Activated naive CD8-positive, alpha-beta T cell treated with anti-CD3 and anti-CD28 coated beads for 36 hours (primary cell): Measurements from ENCODE around the gene PER3. TPM values are rescaled to one million over a fixed set of nuclear protein-coding genes. Genes with fewer than 3 reads are reported as not detected.

ENCODE experiments used
- DNase-seq: peaks from one replicate; pipeline ENCODE4 v3.0.0; 2021
- H3K27ac Mint-ChIP-seq: one replicate; pipeline ENCODE4 v1.8.0; 2022; ENCODE audit warnings: mild to moderate bottlenecking, moderate library complexity, mixed read lengths
- H3K27me3 Mint-ChIP-seq: one replicate; pipeline ENCODE4 v1.8.0; 2022; ENCODE audit warnings: mild to moderate bottlenecking, mixed read lengths
- H3K36me3 Mint-ChIP-seq: one replicate; pipeline ENCODE4 v1.8.0; 2021; ENCODE audit warnings: mild to moderate bottlenecking, mixed read lengths
- H3K4me1 Mint-ChIP-seq: one replicate; pipeline ENCODE4 v1.8.0; 2021; ENCODE audit warnings: mixed read lengths
- H3K4me3 Mint-ChIP-seq: one replicate; pipeline ENCODE4 v1.8.0; 2022; ENCODE audit warnings: mild to moderate bottlenecking, moderate library complexity, mixed read lengths
- H3K9me3 Mint-ChIP-seq: one replicate; pipeline ENCODE4 v1.8.0; 2022; ENCODE audit warnings: mixed read lengths
- total RNA-seq, 2 experiments: library from RNA; stranded (reverse); gene quantifications; one replicate each; pipeline ENCODE4 v1.2.3, GENCODE V29; 2021

The PER3 gene
- total RNA-seq, 2 experiments from 2014 or later = 4.6 to 4.9 TPM

- H3K27me3 Mint-ChIP-seq = no peaks in the 10 kb centered on the region
- H3K27ac Mint-ChIP-seq = no peak overlapping the region
- H3K4me3 Mint-ChIP-seq = no peak overlapping the region
- no peaks in the 10 kb centered on the region for H3K9me3 Mint-ChIP-seq
- no peak for DNase-seq
- no peaks in the 10 kb centered on the region for H3K4me1 Mint-ChIP-seq
- no peaks in the 10 kb centered on the region for H3K36me3 Mint-ChIP-seq
These were observed 78.3 kb downstream of the PER3 start for GRCh38 chr1:7862211-7863060.

DNA sequence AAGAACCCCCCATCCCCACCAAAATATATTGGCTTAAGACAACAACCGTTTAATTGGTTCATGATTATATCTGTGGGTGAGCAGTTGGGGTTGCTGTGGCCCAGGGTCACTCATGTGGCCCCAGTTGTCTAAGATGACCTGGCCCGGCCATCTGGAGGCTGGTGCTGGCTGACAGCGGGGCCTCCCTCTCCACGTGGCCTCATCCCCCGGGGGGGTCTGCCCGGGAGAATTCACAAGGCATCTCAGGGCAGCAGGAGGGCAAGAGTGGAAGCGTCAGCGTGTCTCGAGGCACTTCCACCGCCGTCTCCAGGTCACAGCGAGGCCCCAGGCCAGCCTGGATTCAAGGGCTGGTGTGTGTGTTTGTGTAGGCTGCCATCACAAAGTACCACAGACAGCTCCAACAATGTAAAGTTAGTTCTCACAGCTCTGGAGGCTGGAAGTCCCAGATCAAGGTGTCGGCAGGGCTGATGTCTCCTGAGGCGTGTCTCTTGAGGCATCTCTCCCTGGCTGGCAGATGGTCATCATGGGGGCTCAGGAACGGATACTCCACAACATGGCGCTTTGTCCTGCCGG lies 79.8 kb downstream of the PER3 start:
- no peak overlapping the region for H3K27ac Mint-ChIP-seq
- no peaks in the 10 kb centered on the region for H3K27me3 Mint-ChIP-seq
- H3K36me3 Mint-ChIP-seq = no peaks in the 10 kb centered on the region
- no peaks in the 10 kb centered on the region for H3K9me3 Mint-ChIP-seq
- DNase-seq = no peak
- no peaks in the 10 kb centered on the region for H3K4me1 Mint-ChIP-seq
- H3K4me3 Mint-ChIP-seq = no peak overlapping the region

DNA sequence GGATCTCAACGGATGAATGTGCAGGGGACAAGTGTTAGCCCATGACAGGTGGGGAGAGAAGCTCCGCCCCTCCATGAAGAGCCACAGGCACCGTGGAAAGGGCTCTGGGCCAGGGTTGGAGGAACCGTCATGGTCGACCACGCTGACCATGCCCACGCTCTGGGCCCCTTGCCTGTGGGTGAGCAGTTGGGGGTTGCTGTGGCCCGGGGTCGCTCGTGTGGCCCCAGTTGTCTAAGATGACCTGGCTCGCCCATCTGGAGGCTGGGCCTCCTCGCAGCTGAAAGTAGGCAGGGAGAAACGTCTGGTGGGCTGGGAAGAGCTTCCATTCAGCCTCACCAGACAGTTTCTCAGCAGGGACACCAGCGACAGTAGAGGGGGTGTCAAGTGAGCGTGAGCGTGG lies 81.9 kb downstream of the PER3 start:
- no peaks in the 10 kb centered on the region for H3K4me1 Mint-ChIP-seq
- no peaks in the 10 kb centered on the region for H3K9me3 Mint-ChIP-seq
- H3K4me3 Mint-ChIP-seq = no peak overlapping the region
- H3K36me3 Mint-ChIP-seq = no peaks in the 10 kb centered on the region
- no peak for DNase-seq
- H3K27ac Mint-ChIP-seq = no peak overlapping the region
- H3K27me3 Mint-ChIP-seq = no peaks in the 10 kb centered on the region

GRCh38 chr1:7868070-7868780 lies 84.1 kb downstream of the PER3 start:
- no peaks in the 10 kb centered on the region for H3K36me3 Mint-ChIP-seq
- no peak for DNase-seq
- no peak overlapping the region for H3K4me3 Mint-ChIP-seq
- H3K27ac Mint-ChIP-seq = no peak overlapping the region
- H3K4me1 Mint-ChIP-seq = no peaks in the 10 kb centered on the region
- H3K27me3 Mint-ChIP-seq = no peaks in the 10 kb centered on the region
- no peaks in the 10 kb centered on the region for H3K9me3 Mint-ChIP-seq

- Mint-ChIP-seq H3K4me3 (no peak overlapping the region), H3K36me3 (no peaks in the 10 kb centered on the region), H3K9me3 (no peaks in the 10 kb centered on the region), H3K27me3 (no peaks in the 10 kb centered on the region), H3K4me1 (no peaks in the 10 kb centered on the region), H3K27ac (no peak overlapping the region)
- DNase-seq = no peak
These were observed 85.2 kb downstream of the PER3 start for GRCh38 chr1:7869136-7869920.

DNA sequence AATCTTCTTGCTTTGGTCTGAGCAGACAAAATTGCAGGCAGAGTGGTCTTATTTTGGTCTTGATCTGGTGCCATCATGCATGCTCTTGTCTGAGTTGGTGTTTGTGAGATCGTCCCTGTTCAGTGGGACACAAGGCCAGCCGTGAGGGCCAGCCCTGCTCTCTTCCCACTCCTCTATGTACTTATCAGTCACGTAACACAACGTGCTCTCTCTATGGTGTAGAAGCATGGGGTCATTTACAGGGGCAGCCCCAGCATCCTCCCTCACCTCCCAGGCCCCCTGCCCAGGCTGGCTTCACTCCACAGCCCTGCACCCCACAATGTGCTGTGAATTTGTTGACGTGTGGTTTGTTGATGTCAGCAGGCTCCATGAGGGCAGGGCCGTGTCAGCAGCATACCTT lies 87.0 kb downstream of the PER3 start:
- no peaks in the 10 kb centered on the region for H3K4me1 Mint-ChIP-seq

DNA sequence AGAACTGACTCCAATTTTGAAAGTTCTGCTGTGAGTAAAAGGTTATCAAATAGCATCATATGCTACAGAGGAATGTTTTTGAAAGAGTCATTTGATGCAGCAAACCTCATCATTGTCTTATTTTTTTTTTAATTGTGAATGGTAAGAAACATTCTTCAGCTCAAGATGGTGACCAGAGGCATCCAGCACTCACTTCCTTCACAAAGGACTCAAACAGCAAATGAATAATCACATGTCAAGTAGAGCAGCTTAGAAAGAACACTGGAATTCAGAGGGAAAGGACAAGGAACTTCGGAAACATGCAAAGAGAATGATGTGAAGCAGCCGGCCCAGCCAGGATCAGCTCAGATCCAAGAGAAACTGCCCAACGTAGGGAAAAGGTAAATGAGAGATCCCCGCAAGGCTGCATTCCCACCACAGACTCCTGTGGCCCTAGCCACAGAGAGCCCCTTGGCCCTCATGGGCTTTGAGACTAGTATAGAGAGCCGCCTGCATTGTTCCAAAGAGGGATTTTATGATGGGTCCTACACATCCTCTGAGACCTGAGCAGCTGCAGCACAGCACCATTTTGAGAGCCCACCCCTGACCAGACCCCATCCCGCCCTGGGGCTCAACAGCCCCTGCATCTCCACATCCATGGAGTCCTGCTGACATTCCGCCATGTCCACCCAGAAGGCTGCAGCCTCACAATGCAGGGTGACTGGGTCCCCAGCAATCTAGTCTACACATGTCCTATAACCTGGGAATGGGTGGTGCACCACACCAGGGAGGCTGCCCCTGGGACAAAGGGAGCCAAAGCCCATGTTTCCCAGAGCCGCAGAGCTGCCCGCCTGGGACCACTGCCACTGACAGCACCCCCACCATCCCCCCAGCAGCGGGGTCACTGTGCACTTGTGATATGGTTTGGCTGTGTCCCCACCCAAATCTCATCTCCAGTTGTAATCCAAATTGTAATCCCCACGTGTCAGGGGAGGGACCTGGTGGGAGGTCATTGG lies 90.0 kb downstream of the PER3 start:
- DNase-seq = no peak
- H3K4me1 Mint-ChIP-seq = peaks cover 8% of the 10 kb centered on the region
- H3K36me3 Mint-ChIP-seq = peaks cover 6% of the 10 kb centered on the region
- H3K27ac Mint-ChIP-seq = no peak overlapping the region
- H3K4me3 Mint-ChIP-seq = no peak overlapping the region
- peaks cover 10% of the 10 kb centered on the region for H3K9me3 Mint-ChIP-seq
- H3K27me3 Mint-ChIP-seq = peaks cover 9% of the 10 kb centered on the region

More for the DNA sequence above, 87.0 kb downstream of the PER3 start:
- DNase-seq = no peak
- Mint-ChIP-seq H3K27ac (no peak overlapping the region), H3K27me3 (no peaks in the 10 kb centered on the region), H3K4me3 (no peak overlapping the region), H3K36me3 (no peaks in the 10 kb centered on the region), H3K9me3 (no peaks in the 10 kb centered on the region)

GRCh38 chr1:7878027-7878426 lies 93.9 kb downstream of the PER3 start:
- Mint-ChIP-seq H3K9me3 (peaks cover 10% of the 10 kb centered on the region), H3K36me3 (peaks cover 7% of the 10 kb centered on the region), H3K4me1 (peaks cover 8% of the 10 kb centered on the region), H3K4me3 (no peak overlapping the region), H3K27me3 (peaks cover 9% of the 10 kb centered on the region), H3K27ac (no peak overlapping the region)
- no peak for DNase-seq

DNA sequence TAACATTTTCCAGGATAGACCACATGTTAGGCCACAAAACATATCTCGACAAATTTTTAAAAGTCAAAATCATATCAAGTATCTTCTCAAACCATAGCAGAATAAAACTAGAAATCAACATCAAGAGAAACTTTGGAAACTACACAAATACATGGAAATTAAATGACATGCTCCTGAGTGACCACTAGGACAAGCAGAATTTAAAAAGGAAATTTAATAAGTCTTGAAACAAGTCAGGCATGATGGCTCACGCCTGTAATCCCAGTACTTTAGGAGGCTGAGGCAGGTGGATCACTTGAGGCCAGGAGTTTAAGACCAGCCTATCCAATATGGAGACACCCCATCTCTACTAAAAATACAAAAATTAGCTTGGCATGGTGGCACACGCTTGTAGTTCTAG lies 95.1 kb downstream of the PER3 start:
- H3K27me3 Mint-ChIP-seq = peaks cover 9% of the 10 kb centered on the region

DNA sequence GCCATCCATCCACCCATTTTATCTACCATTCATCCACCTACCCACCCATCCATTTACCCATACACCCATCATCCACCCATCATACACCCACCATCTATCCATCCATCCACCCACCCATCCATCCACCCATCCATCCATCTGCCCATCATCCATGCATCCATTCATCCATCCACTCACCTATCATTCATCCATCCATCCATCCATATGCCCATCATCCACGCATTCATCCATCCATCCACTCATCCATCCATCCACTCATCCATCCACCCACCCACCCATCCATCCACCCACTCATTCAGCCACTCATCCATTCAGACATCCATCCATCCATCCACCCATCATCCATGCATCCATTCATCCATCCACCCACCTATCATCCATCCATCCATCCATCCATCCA lies 100.7 kb downstream of the PER3 start:
- Mint-ChIP-seq H3K4me3 (no peak overlapping the region), H3K36me3 (no peaks in the 10 kb centered on the region), H3K27me3 (peaks cover 32% of the 10 kb centered on the region), H3K4me1 (peaks cover 1% of the 10 kb centered on the region), H3K9me3 (peaks cover 2% of the 10 kb centered on the region), H3K27ac (no peak overlapping the region)
- no peak for DNase-seq

More for the DNA sequence above, 95.1 kb downstream of the PER3 start:
- Mint-ChIP-seq H3K36me3 (peaks cover 7% of the 10 kb centered on the region), H3K9me3 (peaks cover 10% of the 10 kb centered on the region), H3K4me3 (no peak overlapping the region), H3K4me1 (peaks cover 8% of the 10 kb centered on the region), H3K27ac (no peak overlapping the region)
- DNase-seq = no peak

- Mint-ChIP-seq H3K4me1 (peaks cover 1% of the 10 kb centered on the region), H3K27me3 (peaks cover 32% of the 10 kb centered on the region)
These were observed 101.7 kb downstream of the PER3 start for GRCh38 chr1:7885513-7886404.

DNA sequence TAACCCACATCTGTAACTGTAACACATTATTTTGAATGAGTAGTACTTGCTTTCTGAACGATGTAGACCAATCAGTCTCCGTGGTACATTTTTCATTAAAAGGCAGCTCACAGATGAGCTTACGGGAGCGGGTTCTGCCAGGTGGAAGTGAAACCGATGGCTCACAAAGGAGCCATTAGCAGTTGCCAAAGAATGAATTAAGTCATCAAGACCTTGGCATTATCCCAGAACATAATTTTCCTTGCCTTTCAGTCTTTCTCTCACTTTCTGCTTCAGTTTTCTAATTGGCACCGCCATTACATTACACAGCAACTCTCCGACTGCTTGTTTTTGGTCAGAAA lies 102.3 kb downstream of the PER3 start:
- Mint-ChIP-seq H3K27me3 (peaks cover 32% of the 10 kb centered on the region), H3K4me1 (peaks cover 1% of the 10 kb centered on the region), H3K27ac (no peak overlapping the region), H3K36me3 (no peaks in the 10 kb centered on the region), H3K4me3 (no peak overlapping the region), H3K9me3 (peaks cover 2% of the 10 kb centered on the region)
- no peak for DNase-seq

More at GRCh38 chr1:7885513-7886404, 101.7 kb downstream of the PER3 start:
- peak; percentile 40 for DNase-seq
- Mint-ChIP-seq H3K27ac (no peak overlapping the region), H3K9me3 (peaks cover 2% of the 10 kb centered on the region), H3K36me3 (no peaks in the 10 kb centered on the region), H3K4me3 (no peak overlapping the region)
